GM04504 (cell line): ENCODE results near the gene CYP3A4.
"Not testable (repeated sequence)": the region's sequence is repeated elsewhere in the genome, so short reads cannot be mapped to it uniquely, and the experiment has no call there.

ENCODE experiments used
- DNase-seq: peaks from one replicate; pipeline ENCODE4 v3.0.0-alpha.2; 2012; ENCODE audit warnings: low read depth

Gene CYP3A4

DNA sequence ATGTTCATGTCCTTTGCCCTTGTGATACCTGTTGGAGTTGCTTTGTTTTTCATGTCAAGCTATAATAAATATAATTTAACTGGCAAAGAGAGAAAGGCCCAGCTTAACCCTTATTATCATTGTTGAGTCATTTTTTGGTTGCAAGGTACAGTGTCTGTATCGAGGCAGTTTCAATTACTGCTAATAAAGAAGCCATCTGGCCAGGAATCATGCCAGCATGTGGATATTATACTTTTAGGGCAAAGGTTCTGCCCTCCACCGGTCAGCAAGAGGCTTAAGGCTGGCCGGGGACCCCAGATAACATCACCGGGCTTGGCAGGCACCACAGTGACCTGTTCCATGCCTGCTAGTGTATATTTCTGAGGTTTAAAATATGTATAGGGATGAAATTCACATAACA, 9.0 kb upstream of the CYP3A4 start:
- DNase-seq: no peak

DNA sequence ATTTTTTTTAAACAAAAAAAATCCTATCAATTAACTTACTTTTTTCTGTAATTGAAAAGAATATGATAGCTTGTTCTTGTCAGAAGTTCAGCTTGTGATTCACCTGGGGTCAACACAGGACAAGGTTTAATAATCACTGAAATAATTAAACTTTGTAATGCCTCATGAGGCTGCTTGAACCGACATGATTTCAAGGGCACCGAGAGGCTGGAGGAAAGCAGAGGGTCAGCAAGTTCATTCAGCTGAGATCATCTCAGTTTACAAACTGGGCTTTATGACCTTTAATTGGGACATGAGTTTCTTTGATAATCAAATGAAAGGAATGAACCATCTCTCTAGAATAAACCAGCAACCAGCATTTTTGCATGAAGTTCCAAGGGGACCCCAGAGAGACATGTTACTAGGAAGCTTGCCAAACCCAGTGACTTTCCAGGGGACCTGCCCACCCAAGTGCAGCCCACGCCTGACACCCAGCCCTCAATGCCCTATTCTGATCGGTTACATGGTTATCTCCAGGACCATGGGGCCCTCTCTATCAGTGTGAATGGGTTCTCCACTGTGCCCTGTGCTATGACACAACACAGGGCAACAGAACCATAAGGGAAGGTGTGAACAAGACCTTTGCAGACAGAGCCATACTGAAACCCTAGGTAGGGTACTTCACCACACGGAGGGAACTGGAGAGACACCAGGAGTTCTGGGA, 7.8 kb upstream of the CYP3A4 start:
- DNase-seq: no peak

DNA sequence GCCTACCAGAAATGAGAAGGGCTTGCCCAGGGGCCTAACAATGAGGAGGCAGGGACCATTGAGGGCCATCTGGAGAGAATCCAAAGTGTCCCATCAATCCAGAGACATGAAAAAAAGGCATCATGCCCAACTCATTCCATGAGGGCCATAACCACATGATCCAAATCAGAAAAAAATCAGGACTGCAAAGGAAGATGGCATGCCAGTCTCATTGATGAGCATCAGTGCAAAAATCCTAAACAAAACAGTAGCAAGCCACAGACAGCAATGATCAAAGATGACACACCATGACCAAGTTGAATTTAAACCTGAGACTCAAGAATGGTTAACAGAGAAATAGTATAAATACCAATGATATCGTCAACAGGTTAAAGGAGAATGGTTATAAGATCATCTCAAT, 7.0 kb upstream of the CYP3A4 start:
- DNase-seq: no peak

DNA sequence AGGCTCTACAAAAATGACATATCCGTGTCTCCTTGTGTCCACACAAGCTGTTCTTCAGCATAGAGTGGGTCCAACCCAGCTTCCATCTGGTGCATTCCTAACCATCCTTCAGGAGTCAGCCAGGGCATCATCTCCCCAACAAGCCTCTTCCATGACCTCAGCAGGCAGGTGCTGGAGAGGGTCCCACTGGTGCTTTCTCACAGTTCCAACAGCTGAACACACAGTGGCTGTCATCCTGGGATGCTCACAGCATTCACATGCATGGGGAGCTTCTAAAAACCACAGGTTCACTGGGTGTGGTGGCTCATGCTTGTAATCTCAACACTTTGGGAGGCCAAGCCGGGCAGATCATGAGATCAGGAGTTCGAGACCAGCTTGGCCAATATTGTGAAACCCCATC, 6.4 kb upstream of the CYP3A4 start:
- no peak for DNase-seq

DNA sequence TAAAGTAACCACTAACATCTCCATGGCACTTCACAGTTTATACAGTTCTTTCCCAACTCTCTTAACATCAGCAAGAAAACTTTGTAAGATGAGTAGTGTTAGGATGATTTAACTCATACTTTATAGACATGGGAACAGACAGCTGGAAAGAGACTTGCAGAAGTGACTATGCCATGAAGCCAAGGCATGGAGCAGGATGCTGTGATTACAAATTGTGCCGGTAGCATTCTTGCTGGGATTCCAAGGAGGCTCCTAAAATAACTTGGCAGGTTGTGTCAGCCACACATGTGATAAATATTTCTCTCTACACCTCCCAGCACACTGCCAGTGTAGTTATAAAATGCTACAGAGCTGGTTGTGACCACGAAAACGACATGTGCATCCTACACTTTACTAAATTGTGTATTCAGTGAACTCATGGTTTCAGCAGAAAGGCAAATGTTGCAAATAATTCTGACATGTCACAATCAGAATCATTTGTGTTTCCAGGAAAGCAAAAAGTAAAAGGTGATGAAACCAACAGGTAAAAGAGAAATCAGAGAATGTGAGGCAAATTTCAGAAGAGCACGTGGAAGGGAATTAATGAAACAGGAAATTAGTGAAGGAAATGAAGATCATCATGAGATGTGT, 5.6 kb upstream of the CYP3A4 start:
- peak; percentile 15 for DNase-seq

DNA sequence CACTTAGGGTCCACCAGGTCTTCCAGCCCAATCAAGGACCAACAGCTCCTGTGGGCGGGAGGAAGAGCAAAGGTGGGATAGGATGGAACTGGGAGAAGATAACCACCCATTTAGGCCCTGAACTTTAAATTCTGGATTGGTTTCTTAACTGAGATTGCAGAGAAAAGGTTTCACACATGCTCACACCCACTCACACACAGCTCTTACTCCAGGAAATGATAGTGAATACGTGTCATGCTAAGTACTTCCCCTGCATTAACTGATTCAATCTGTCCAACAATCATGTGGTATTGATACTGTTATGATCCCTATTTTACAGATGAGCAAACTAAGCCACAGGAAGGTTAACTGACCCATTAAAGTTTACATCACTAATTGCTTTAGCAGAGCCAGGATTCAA, 4.6 kb upstream of the CYP3A4 start:
- DNase-seq: no peak

DNA sequence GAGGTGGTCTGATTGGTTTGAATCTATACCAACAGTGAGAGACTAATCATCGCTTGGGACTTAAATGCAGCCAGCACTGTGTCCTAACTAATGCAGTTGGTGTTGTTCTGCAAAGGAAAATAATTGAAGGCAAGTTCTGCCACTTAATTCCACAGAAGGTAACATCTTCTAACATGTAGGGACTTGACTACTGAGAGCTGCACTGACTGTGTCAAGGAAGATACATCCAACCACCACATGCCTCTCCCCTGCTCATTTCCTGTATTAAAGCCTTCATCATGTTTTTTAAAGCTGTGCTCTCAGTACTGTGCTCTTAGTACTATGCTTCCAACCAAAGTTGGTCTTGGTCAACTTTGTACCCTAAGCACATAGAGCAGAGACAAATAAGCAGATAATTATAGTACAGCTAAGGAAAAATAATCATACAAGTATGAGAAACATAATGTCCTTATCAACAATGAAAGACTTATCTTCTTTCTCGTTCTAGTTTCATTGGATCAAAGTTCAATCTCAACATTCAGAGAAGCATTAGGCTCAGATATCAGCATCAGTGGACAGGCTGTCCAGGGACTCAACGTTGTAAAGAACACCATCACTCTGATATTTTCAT, 2.8 kb upstream of the CYP3A4 start:
- DNase-seq: no peak

DNA sequence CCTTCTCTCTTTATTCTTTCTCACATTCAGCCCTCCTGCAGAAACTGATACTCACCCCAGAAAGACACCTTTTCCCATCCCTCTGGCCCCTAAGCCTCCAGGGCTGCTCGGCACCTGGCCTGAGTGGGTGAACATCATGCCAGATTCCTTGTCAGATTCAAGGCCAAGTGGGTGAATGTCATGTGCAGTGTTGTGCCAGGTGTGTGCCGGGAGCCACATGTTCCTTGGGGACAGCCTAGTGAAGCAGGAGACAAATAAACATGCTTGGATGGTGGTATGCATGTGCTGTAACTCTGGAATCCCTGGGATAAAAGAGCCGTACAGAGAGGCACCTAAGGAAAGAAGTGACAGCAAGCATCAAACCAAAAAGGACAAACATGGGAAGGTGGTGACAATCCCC, 1.7 kb upstream of the CYP3A4 start:
- not testable (repeated sequence) for DNase-seq

DNA sequence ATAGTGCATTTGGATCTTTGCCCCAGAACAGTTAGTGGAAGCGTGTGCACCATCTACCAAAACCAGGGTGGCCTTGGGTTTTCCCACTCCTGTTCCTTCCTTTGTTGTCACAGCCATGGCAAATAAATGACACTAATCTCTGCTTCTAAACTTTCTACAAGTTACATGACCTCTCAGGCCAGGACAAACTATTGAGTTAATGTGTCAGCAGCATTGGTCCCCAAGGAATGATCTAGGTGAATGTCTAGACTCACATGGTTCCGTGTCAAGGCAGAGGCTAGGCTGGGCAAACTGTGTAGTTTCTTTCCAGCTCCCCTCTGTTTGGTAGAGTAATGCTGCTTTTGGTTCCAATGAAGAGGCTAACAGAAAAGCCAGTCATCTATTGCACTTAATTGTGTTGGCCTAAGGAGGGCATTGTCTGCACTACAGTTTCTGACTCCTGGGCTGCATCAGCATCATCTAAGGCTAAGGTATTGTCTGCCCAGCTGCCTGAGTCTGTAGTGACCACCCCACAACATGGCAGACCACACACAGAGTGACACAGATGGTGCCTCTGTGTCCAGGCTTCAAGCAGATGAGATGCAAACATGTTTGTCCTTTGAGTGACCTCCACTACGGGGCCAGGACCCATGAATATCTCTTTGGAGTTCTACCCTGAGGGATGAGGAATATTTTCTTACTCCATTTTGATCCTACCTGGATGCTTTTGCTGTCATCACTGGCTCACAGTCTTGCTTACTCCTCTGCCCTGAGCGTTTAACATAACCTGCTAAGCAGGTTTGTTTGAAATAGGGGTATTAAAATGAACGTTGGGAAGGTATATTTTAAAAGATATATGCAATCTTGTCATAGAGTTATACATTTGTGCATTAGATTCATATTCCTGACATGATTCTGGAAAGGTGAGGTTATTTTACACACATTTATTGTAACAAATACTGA, 1.7 kb downstream of the CYP3A4 start:
- DNase-seq: no peak

DNA sequence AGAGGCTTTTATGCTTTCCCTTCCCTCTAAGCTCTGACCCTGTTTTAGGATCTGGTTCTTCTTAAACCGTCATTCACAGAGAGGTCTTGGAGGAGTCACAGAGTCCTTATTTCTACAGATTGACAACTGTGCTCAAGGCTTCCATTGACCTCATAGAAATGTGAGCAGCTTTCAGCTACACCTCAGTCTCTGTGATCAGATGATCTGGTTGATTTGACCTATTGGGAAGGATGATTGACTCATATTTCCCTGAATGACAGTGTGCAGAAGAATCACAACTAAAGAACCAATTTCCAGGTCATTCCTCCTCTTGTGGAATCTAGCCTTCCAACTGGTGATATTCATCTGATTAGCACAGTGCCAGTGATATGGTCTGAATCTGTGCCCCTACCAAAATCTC, 3.4 kb downstream of the CYP3A4 start:
- DNase-seq: no peak

DNA sequence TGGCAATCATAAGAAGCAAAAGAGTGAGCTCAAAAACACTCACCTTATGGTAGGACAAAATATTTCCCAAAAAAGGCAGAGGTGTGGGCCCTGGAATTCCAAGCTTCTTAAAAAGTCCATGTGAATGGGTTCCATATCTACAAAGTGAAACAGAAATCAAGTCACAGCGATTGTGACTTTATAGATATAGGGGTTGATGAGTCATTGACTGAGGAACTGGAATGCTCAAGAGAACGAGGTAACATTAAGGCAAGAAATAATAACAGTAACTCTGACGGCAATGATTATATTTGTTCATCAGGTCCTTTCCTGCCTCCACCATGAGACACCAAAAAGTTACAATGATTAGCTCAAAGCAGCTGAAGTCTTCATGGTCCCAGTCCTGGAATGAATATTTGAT, 4.0 kb downstream of the CYP3A4 start:
- no peak for DNase-seq

DNA sequence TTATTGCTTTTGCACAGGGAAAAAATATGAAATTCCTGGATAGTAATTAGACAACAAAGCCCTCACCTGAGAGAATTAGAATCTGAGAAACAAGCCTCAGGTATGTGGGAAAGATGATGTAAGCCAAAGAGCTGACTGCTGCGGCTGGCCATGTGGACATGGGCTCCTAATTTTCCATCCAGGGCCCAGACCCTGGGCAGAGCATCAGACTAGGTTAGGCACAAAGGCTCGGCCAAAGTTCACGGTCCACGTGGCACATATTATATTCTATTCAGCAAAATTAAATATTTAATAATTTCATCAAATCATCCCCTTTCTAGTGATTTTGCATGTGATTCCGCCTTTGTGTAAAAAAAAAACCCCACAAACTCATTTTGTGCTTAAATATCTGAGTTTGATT, 5.1 kb downstream of the CYP3A4 start:
- no peak for DNase-seq

DNA sequence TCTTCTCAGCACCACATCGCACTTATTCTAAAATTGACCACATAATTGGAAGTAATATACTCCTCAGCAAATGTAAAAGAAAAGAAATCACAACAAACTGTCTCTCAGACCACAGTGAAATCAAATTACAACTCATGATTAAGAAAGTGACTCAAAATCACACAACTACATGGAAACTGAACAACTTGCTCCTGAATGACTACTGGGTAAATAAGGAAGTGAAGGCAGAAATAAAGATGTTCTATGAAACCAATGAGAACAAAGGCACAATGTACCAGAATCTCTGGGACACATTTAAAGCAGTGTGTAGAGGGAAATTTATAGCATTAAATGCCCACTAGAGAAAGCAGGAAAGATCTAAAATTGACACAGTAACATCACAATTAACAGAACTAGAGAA, 10.6 kb downstream of the CYP3A4 start:
- DNase-seq: not testable (repeated sequence)

DNA sequence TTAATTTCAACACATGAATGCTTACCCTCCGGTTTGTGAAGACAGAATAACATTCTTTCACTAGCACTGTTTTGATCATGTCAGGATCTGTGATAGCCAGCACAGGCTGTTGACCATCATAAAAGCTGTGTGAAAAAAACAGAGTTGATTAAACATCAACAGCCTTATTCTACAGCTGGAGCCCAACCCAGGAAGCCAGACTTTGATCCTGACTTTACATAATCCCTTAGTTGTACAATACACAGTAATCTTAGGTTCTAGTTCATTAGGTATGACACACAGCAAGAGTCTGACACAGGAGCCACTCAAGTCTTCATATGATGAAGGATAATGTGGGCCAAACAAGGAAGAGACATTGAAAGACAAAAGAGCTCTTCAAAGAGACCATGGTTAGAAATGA, 11.4 kb downstream of the CYP3A4 start:
- DNase-seq: no peak

DNA sequence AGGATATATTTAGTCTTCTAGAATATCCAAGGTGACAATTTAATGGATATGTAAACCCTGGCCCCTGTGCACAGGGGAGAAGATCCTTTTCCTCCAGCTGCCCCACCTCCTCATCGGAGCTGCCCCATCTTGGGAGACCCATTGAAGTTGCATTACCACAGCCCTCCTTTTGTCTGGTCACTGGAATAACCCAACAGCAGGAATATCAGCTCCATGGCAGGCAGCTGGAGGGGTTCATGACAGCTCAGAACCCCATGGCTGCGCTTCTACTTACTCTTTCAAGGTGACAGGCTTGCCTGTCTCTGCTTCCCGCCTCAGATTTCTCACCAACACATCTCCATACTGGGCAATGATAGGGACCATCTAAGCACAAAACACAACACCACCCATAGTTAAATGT, 14.5 kb downstream of the CYP3A4 start:
- not testable (repeated sequence) for DNase-seq

DNA sequence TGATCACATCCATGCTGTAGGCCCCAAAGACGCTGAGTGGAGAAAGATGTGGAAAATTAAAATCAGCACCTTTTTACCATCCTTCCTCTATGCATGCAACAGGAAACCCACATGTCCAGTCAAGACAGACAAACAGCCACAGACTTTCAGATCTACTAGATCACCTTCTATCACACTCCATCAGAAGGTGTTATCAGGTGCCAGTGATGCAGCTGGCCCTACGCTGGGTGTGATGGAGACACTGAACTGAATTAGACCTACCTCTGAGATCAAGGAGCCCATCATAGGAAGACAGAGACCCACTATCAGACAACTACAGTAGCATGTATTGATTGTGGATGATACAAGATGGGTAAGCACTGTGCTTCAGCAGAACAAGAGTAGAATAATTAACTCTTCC, 15.5 kb downstream of the CYP3A4 start:
- DNase-seq: no peak

DNA sequence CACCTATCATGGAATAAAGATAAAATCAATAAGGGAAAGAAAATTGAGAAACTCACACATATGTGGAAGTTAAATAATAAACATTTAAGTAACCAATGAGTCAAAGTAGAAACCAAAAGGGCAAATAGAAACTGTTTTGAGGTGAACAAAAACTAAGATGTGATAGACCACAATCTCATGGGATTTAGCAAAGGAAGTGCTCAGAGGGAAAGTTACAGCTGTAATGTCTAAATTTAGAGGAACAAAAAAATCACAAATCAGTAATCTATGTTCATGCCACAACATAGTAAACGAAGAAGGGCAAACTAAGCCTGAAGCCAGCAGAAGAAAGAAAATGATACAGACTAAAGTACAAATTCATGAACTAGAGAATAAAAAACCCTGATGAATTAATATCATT, 16.3 kb downstream of the CYP3A4 start:
- DNase-seq: no peak

DNA sequence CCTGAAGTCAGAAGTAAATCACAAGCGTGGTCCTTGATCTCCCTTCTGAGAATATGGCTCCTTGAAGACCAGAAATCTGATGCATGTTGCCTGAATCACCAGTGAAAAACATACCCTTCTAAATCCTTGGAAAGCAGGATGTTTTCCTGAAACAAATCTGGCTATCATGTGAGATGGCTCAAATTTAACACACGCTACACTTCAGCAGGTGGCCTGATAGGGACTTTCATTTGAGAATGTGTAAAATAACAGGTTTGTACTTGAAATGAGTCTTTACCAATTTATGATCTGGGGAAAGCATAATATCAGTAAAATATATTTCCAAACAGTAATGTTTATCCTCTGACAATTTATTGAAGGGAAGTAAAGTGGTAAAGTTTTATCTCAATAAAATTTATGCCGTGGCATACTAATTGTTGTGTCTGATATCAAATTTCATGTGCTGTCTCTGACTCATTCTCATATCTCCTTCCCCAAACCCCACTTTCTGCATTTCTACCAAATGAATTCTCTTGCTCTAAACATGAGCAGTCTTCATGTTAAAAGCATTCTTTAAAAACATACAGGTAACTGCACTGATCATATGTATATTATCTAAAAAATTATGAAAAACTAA, 17.4 kb downstream of the CYP3A4 start:
- DNase-seq: no peak

DNA sequence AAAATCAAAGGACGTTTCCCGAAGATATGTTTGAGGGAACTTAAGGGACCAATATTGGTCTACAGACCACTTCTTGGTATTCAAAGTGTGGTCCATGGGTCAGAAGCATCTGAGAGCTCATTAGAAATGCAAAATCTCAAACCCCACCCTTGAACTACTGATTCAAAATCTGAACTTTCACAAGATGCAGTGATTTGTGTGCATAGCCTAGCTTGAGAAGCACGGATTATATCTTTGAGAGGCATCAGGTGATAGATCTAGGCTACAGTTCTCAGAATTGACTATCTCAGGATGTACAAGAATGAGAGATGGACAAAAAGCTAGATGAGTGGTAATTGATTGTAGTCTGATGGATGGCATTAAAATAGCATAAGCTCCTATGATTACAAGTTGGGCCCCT, 19.5 kb downstream of the CYP3A4 start:
- DNase-seq: no peak

DNA sequence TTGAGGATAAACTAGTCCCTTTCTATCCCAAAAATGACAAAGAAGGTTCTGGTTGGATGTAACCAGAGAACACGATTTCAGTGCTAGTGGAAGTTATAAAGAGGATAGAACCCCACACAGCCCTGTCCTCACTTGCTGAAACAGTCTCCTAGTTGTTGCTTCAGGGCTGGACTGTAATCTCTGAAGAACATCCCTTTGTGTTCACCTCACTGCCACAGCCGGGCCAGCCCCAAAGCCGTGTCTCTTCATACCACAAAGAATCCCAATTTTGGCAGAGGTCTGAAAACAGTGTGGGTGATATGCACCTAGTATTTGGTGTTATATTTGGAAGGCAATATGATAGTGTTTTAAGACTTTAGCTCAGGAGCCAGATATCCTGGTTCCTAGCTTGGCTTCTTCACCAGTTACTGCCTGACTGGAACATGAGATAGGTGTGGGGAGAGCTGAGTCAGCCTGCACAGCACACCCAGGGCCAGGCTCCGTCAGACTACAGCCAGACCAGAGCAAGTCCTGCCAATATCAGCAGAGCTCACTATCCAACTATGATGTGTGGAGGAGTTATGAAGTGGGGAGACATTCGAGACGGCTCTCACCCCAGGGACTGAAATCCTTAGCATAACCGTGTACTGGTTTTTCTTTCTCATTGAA, 21.2 kb downstream of the CYP3A4 start:
- DNase-seq: no peak

DNA sequence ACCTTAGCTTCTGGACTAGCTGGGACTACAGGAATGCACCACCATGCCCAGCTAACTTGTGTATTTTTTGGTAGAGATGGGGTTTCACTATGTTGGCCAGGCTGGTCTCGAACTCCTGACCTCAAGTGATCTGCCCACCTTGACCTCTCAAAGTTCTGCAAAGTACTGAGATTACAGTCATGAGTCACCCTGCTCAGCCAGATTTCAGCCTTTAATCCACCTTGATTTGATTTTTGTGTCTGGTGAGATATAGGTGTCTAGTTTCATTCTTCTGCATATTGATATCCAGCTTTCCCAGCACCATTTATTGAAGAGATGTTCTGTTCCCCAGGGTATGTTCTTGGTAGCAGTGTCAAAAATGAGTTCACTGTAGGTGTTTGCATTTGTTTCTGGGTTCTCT, 28.9 kb downstream of the CYP3A4 start:
- DNase-seq: no peak

DNA sequence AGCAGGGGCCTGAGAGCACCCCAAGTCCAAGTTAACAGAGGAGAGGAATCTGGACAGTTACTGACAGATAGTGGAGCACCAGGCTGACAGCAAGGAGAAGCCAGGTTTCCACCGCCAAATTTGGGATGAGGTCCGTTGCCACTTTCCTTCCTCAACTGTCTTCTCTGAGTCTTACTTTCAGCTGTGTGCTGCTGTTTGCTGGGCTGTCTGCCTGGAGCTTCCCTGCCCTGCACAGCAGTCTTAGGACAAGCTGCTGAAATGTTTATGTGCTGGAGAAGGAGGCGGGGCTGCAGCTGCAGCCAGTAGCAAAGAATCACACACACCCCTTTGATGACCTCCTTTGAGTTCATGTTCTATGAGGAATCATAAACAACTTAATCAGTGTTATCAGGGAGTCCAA, 31.6 kb downstream of the CYP3A4 start:
- no peak for DNase-seq
